ENCODE measurements around the gene CMTR1.

The CMTR1 gene

GRCh38 chr6:37528541-37528940, 95.5 kb downstream of the CMTR1 start:
- no peak overlapping the region for H3K27ac ChIP-seq
- no peak overlapping the region for H2AFZ ChIP-seq
- no peaks in the 10 kb centered on the region for H3K9me3 ChIP-seq (ENCODE audit: control insufficient read depth, low read length)
- no peak overlapping the region for H3K4me3 ChIP-seq (ENCODE audit: low read depth, low read length)
- H3K9ac ChIP-seq: no peak overlapping the region
- H3K4me2 ChIP-seq (ENCODE audit: low read length): no peak overlapping the region
- H3K79me2 ChIP-seq: no peaks in the 10 kb centered on the region
- H3K27me3 ChIP-seq (ENCODE audit: control insufficient read depth, insufficient read depth, low read length): no peaks in the 10 kb centered on the region
- no peaks in the 10 kb centered on the region for H3K36me3 ChIP-seq (ENCODE audit: control insufficient read depth, insufficient read depth, low read length)
- peaks cover 6% of the 10 kb centered on the region for H3K4me1 ChIP-seq
- no peak for TF ChIP-seq CTCF (IDR thresholded peaks at IDR 0.05)

GRCh38 chr6:37530297-37530696, 97.3 kb downstream of the CMTR1 start:
- no peak overlapping the region for H3K9ac ChIP-seq
- no peaks in the 10 kb centered on the region for H3K9me3 ChIP-seq (ENCODE audit: control insufficient read depth, low read length)
- no peaks in the 10 kb centered on the region for H3K79me2 ChIP-seq
- H3K4me2 ChIP-seq (ENCODE audit: low read length): no peak overlapping the region
- H3K27me3 ChIP-seq (ENCODE audit: control insufficient read depth, insufficient read depth, low read length): no peaks in the 10 kb centered on the region
- H3K4me3 ChIP-seq (ENCODE audit: low read depth, low read length): no peak overlapping the region
- H3K27ac ChIP-seq: no peak overlapping the region
- no peak for TF ChIP-seq CTCF (IDR thresholded peaks at IDR 0.05)
- peaks cover 9% of the 10 kb centered on the region for H3K4me1 ChIP-seq
- H3K36me3 ChIP-seq (ENCODE audit: control insufficient read depth, insufficient read depth, low read length): no peaks in the 10 kb centered on the region
- no peak overlapping the region for H2AFZ ChIP-seq

GRCh38 chr6:37531026-37531425, 98.0 kb downstream of the CMTR1 start:
- peaks cover 13% of the 10 kb centered on the region for H3K4me1 ChIP-seq
- H2AFZ ChIP-seq: no peak overlapping the region
- H3K36me3 ChIP-seq (ENCODE audit: control insufficient read depth, insufficient read depth, low read length): no peaks in the 10 kb centered on the region
- no peak overlapping the region for H3K9ac ChIP-seq
- TF ChIP-seq CTCF (IDR thresholded peaks at IDR 0.05): no peak
- H3K9me3 ChIP-seq (ENCODE audit: control insufficient read depth, low read length): no peaks in the 10 kb centered on the region
- H3K27me3 ChIP-seq (ENCODE audit: control insufficient read depth, insufficient read depth, low read length): no peaks in the 10 kb centered on the region
- H3K4me2 ChIP-seq (ENCODE audit: low read length): no peak overlapping the region
- no peak overlapping the region for H3K27ac ChIP-seq
- H3K4me3 ChIP-seq (ENCODE audit: low read depth, low read length): no peak overlapping the region
- H3K79me2 ChIP-seq: no peaks in the 10 kb centered on the region

Measured in parathyroid adenoma (tissue), 2 donors.